ENCODE results near the gene ANAPC10. TPM values are rescaled to one million over a fixed set of nuclear protein-coding genes. Genes with fewer than 3 reads are reported as not detected.
A peak's percentile ranks its signal among the peaks of the same experiment; 100 is the strongest.

The ANAPC10 gene
- total and polyA plus RNA-seq, 2 donors (not counting 3 experiments of a cell fraction or from before 2014, with no cell fraction given): 15.7 to 24.0 TPM

DNA sequence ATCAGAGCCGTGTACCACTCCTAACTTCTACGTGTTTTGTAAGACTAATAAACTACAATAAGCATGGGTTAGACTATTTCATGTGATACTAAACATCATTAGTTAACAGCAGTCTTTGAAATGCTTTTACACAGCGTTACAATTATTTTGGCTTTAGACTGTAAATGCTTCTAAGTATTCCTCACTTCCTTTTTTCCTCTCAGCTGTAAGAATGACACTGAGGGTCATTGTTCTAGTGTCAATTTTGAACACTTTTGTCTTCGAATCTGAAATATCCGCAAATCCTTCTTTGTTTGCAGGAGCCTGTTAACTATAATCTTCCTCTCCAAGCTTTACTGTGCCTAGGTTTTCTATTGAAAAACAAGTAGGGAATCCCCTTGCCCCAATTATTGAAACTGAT, 1.7 kb upstream of the ANAPC10 start:
- peak overlapping the region; percentile 90 for H3K9ac ChIP-seq (replicated peaks; ENCODE audit: extremely low read depth, insufficient read depth, low read length)
- ChIA-PET POLR2A (no interaction called here), CTCF (interaction anchor here (1.4 kb wide), 1 partner anchor 12 kb away, joined by 4 read pairs; no protein-coding TSS in a partner anchor)
- H3K4me1 ChIP-seq (ENCODE audit: control insufficient read depth, extremely low read depth, insufficient read depth, low read length): peaks cover 35% of the 10 kb centered on the region
- peaks cover 85% of the 10 kb centered on the region for H3K79me2 ChIP-seq (ENCODE audit: control insufficient read depth, insufficient read depth, low read length)
- no peaks in the 10 kb centered on the region for H3K9me1 ChIP-seq (replicated peaks; ENCODE audit: control insufficient read depth, extremely low read depth, insufficient read depth, low read length)
- TF ChIP-seq MAX (IDR thresholded peaks at IDR 0.05; ENCODE audit: insufficient read depth, insufficient read length) (no peak), POLR2AphosphoS5 (IDR thresholded peaks at IDR 0.05; ENCODE audit: insufficient read depth, low read depth, low read length) (no peak), GATA2 (IDR thresholded peaks at IDR 0.05; ENCODE audit: insufficient read depth, insufficient read length, low read depth, low read length) (no peak), POLR2A (IDR thresholded peaks at IDR 0.05; ENCODE audit: low read depth, low read length) (no peak), EZH2 (IDR thresholded peaks at IDR 0.05; ENCODE audit: borderline replicate concordance, low read depth, low read length, severe bottlenecking) (no peak), FOS (IDR thresholded peaks at IDR 0.05; ENCODE audit: borderline replicate concordance, insufficient read depth, low read length) (no peak), MYC (IDR thresholded peaks at IDR 0.05; ENCODE audit: low read depth, low read length) (no peak), CTCF (IDR thresholded peaks at IDR 0.05; ENCODE audit: extremely low read depth in 1 of 2, insufficient read depth in 1 of 2, low read depth in 1 of 2, low read length in 2 of 2) (no peak), JUN (IDR thresholded peaks at IDR 0.05; ENCODE audit: borderline replicate concordance, insufficient read depth, insufficient read length, low read depth) (no peak)
- H3K4me2 ChIP-seq (ENCODE audit: insufficient read depth, low read length): peak overlapping the region; percentile 100
- H2AFZ ChIP-seq (ENCODE audit: low read depth, low read length): no peak overlapping the region
- intact Hi-C loops (cut with micrococcal nuclease) (loop anchor here (5.0 kb wide), 4 partner anchors 383 to 1762 kb away; partner anchors contain the start of genes GAB1, HHIP, SMAD1 and ZNF827), dilution Hi-C loops (cut with MboI; ENCODE audit: extremely low pct_ligation_motif_present, low sequenced_read_pairs) (no loop called here)
- H3K9me3 ChIP-seq (replicated peaks; ENCODE audit: control insufficient read depth, insufficient read depth, low read length): no peaks in the 10 kb centered on the region
- H3K27ac ChIP-seq (ENCODE audit: insufficient read depth, low read depth, low read length): peak overlapping the region; percentile 74
- peak overlapping the region; percentile 45 to 95 (median 66) for H3K4me3 ChIP-seq (replicated peaks in 1 of 3; ENCODE audit: insufficient read depth in 1 of 3, low read depth in 1 of 3, low read length in 3 of 3)
- no peaks in the 10 kb centered on the region for H3K27me3 ChIP-seq (ENCODE audit: control insufficient read depth in 2 of 2, insufficient read depth in 2 of 2, low read length in 2 of 2)
- DNase-seq (ENCODE audit: low read depth, low spot score): peak; percentile 52
- peaks cover 4% of the 10 kb centered on the region for H4K20me1 ChIP-seq (replicated peaks; ENCODE audit: control insufficient read depth, extremely low read depth, insufficient read depth, low read length)
- H3K36me3 ChIP-seq (ENCODE audit: control insufficient read depth in 2 of 2, extremely low read depth in 1 of 2, insufficient read depth in 2 of 2, low read length in 2 of 2): peaks cover 2 to 3% of the 10 kb centered on the region in 2 experiments
- no TSS peak for BruUV-seq (replicated peaks)
- FAIRE-seq: peak; percentile 83

All from endothelial cell of umbilical vein (primary cell).